Measurements from ENCODE around the gene IFRD2.

The IFRD2 gene

DNA sequence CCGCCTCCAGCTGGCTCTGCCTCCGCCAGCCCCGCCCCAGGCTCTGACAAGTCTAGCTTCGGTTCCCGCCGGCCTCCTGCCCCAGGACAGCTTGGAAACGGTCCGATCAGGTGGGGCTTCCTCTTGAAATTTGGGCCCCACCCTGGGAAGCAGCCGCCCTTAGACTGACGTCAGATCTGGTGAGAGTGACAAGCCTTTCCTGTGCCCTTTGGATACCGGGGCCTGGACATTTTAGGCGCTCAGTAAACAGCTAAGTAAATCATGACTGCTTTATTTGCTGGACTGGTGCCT is 7.4 kb upstream of the IFRD2 start:
- Mint-ChIP-seq H3K9me3 (no peaks in the 10 kb centered on the region), H3K27ac (peak overlapping the region; percentile 91), H3K4me3 (peak overlapping the region; percentile 99), H3K27me3 (no peaks in the 10 kb centered on the region), H3K4me1 (peaks cover 25% of the 10 kb centered on the region), H3K36me3 (ENCODE audit: low read depth) (no peaks in the 10 kb centered on the region)
- DNase-seq (no peak), ATAC-seq (no peak)

DNA sequence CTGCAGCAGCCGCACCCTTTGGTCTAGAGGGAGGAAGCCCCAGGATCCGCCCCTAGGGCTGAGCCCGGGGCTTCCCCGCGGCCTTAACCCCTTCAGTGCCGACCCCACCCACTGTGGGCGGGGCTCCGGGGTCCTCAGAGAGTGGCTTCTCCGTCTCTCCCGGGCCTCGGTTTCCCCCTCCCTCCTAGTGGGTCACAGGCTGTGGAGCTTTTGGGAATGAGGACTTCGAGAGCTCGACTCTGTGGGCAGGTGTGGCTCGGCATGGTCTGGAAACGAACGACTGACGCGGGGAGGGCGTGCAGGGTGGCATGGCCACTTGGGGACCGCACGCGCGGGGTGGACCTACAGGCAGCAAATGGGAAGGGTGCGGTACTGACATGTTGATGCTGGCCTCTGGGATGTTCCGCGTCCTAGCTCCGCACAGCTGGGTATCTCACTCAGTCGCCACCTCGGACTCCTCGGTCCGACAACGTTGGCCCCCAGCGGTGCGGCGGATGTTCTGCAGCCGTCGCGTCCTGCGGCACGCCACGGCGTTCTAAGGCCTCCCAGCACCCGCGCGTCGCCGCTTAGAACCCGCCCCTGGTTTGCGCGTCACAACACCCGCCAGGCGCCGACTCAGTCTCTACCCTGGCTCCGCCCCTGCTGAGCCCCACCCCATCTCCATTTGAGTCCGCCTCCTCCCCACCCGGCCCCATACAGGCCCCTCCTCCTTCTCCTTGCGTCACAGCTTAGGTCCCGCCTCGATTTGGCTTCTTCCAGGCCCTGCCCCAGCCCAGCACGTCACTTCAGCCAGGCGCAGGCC is 6.8 kb upstream of the IFRD2 start, which contains the start of the genes HYAL3 and NAA80:
Gene HYAL3, minus strand, starts transcription at position 570 of the 802 bp plus-strand sequence. CDS start 3,803 bp downstream, outside the sequence.
Gene NAA80, minus strand, starts transcription at position 570 of the 802 bp plus-strand sequence. CDS start 1,942 bp downstream, outside the sequence.
- Mint-ChIP-seq H3K36me3 (ENCODE audit: low read depth) (no peaks in the 10 kb centered on the region), H3K9me3 (no peaks in the 10 kb centered on the region), H3K27ac (peak within 1 kb of the TSS; percentile 99), H3K4me1 (peaks cover 24% of the 10 kb centered on the region), H3K27me3 (no peaks in the 10 kb centered on the region), H3K4me3 (peak within 1 kb of the TSS; percentile 99)
- ATAC-seq (peak; percentile 86), DNase-seq (peak; percentile 99)

DNA sequence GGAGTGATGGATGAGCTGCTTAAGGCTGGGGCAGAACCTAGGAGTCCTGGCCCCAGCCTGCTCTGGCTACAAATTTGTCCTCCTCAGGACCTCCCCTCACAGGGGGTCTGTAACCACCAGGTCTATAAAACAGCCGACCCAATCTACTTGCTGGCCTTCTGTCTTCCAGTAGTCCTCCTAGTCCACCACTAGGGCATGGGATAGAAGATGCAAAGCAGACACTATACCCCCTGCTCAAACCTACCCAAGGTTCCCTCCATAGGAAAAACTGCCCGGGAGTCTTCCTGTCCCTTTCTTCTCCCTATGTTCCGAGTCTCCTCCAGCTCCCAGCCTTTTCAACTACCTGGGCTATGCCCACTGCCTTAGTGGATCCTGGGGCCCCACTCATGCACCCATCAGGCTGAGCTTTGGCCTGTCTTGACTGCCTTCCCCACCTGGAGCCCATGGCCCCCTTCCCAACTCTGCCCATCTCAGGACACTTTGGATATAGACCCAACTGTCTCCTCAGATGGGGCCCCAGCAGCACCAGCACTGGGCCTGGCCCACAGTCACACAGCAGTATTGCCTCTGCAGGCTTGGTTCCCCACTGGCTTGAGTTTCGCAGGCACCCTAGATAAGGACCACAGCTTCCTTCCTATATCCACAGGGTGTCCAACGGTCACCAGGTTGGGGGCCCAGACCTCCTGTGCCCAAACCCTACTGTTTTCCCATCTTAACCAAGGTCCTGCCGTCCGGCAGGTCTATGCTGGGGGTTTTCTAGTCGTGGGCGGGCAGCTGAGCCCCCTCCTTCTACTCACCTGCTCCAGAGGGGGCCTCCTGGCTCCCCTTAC is 5.9 kb upstream of the IFRD2 start:
- peak overlapping the region; percentile 99 for H3K4me3 Mint-ChIP-seq
- ATAC-seq (no peak), DNase-seq (no peak)
- no peaks in the 10 kb centered on the region for H3K27me3 Mint-ChIP-seq
- H3K27ac Mint-ChIP-seq = peak overlapping the region; percentile 47
- no peaks in the 10 kb centered on the region for H3K9me3 Mint-ChIP-seq
- peaks cover 24% of the 10 kb centered on the region for H3K4me1 Mint-ChIP-seq
- H3K36me3 Mint-ChIP-seq (ENCODE audit: low read depth) = no peaks in the 10 kb centered on the region

DNA sequence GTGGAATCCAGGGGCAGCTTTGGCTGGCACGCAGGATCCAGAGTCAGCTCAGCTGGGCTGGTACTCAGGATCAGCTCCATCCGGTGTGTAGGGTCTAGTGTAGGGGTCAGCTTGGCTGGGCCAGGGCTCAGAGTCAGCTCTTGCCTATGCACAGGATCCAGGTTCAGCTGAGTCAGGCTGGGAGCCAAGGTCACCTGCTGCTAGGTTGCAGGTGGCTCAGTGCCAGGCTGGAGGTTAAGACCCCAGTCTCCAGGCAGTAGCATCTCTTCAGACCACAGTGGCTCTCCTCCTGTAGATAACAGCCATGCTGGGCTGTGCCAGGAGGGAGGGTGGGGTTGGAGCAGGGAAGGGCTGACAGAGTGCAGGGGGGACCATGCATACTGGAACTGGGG is 5.2 kb upstream of the IFRD2 start:
- Mint-ChIP-seq H3K4me1 (peaks cover 31% of the 10 kb centered on the region), H3K27me3 (no peaks in the 10 kb centered on the region), H3K36me3 (ENCODE audit: low read depth) (no peaks in the 10 kb centered on the region), H3K27ac (no peak overlapping the region), H3K9me3 (no peaks in the 10 kb centered on the region), H3K4me3 (no peak overlapping the region)
- no peak for ATAC-seq
- DNase-seq = no peak

GRCh38 chr3:50296721-50297383 is 4.6 kb upstream of the IFRD2 start:
- ATAC-seq (no peak), DNase-seq (no peak)
- Mint-ChIP-seq H3K4me1 (peaks cover 31% of the 10 kb centered on the region), H3K27me3 (no peaks in the 10 kb centered on the region), H3K27ac (no peak overlapping the region), H3K4me3 (no peak overlapping the region), H3K36me3 (ENCODE audit: low read depth) (no peaks in the 10 kb centered on the region), H3K9me3 (no peaks in the 10 kb centered on the region)

DNA sequence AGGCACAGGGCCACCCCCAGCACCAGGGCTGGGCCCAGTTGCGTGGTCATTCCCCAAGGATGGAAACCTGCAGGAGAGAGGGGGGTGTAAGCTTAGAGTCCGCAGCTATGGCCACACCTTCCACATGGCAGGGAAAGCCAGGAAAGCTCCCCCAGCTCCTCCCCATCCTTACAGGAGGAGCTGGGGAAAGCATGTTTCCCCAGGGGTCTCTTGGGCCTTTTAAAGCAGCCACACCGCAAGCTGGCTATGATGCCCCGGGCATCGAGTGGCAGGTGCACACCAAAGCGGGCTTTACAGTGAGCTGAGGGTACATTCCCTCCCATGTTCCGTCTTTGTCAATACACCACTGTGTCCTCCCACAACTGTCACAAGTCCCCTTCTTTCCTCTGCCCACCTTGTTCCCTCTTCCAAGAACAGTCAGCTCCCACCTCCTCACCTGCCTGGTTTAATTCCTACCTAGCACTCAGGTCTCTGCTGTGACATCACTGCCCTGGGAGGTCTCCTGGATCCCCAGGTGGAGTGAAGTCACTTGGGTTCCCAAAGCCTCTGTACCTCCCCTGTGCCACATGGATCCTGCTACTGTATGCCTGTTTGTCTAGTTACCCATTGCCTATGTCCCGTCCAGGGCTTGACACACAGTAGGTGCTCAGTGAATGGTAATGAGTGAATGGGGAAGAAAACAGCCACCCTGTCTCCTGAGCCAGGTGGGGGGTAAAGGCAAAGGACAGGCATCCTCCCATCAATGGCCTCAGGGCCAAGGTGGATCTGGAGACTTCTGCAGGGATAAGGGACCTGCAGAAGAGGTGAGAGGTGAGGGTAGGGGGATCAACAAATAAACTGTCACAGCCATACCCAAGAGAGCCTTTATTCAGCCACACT is 3.6 kb upstream of the IFRD2 start:
- no peak overlapping the region for H3K4me3 Mint-ChIP-seq
- no peaks in the 10 kb centered on the region for H3K9me3 Mint-ChIP-seq
- peaks cover 33% of the 10 kb centered on the region for H3K4me1 Mint-ChIP-seq
- no peaks in the 10 kb centered on the region for H3K27me3 Mint-ChIP-seq
- ATAC-seq = no peak
- no peak for DNase-seq
- H3K27ac Mint-ChIP-seq = no peak overlapping the region
- peaks cover 6% of the 10 kb centered on the region for H3K36me3 Mint-ChIP-seq (ENCODE audit: low read depth)

- ATAC-seq = no peak
- Mint-ChIP-seq H3K27ac (no peak overlapping the region), H3K27me3 (no peaks in the 10 kb centered on the region), H3K4me3 (no peak overlapping the region), H3K9me3 (no peaks in the 10 kb centered on the region), H3K36me3 (ENCODE audit: low read depth) (peaks cover 13% of the 10 kb centered on the region), H3K4me1 (peaks cover 29% of the 10 kb centered on the region)
- no peak for DNase-seq
Measured at GRCh38 chr3:50294492-50295403, 2.5 kb upstream of the IFRD2 start.

DNA sequence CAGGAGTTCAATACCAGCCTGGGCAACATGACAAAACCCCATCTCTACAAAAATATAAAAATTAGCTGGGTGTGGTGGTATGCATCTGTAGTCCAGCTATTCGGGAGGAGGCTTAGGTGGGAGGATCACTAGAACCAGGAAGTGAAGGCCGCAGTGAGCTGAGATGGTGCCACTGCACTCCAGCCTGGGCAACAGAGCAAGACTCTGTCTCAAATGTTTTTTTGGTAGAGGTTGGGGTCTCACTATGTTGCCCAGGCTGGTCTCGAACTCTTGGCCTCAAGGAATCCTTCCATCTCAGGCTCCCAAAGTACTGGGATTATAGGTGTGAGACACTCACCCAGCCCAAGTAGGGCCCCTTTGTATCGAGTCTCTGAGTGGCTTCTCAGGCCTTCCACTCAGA is 1.9 kb upstream of the IFRD2 start:
- H3K36me3 Mint-ChIP-seq (ENCODE audit: low read depth) = peaks cover 18% of the 10 kb centered on the region
- peaks cover 25% of the 10 kb centered on the region for H3K4me1 Mint-ChIP-seq
- H3K27me3 Mint-ChIP-seq = no peaks in the 10 kb centered on the region
- no peaks in the 10 kb centered on the region for H3K9me3 Mint-ChIP-seq
- no peak overlapping the region for H3K4me3 Mint-ChIP-seq
- no peak for DNase-seq
- H3K27ac Mint-ChIP-seq = no peak overlapping the region
- no peak for ATAC-seq

DNA sequence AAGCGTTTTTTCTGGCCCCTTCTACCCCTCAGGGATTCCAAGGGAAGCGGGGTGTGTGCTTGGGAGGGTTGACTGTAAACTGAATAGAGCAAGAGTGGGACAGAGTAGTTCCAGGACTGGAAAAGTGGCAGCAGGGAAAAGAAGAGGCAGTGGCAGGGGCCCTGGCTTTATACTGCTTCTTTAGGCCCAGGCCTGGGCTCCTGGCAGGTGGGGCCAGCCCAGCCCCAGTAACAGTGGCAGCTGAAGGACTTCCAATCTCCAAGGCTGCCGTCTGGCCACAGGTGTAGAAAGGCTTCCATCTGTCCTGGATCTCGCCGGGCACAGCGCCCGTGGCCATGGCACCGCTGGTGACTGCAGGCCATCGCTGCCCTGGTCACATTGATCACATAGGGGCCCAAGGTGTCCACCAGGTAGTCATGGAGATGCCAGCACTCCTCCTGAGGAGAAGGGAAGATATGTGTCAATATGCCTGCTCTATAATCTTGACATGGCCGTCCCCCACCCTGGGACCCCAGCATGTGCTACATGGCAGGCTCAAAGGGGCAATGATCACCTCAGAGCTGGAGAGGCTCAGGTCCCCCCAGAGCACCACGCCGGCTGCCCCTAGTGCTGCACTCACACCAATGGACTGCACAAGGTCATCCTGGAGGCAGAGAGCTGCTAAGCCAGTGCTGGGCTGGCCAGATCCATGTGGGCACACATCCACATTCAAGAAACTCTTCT is 1.0 kb upstream of the IFRD2 start:
- peak overlapping the region; percentile 97 for H3K4me3 Mint-ChIP-seq
- no peak for ATAC-seq

GRCh38 chr3:50290161-50290641 is 2.0 kb downstream of the IFRD2 start:
- peaks cover 28% of the 10 kb centered on the region for H3K36me3 Mint-ChIP-seq (ENCODE audit: low read depth)
- peak overlapping the region; percentile 97 for H3K4me3 Mint-ChIP-seq
- H3K27ac Mint-ChIP-seq = no peak overlapping the region
- ATAC-seq (no peak), DNase-seq (no peak)
- no peaks in the 10 kb centered on the region for H3K9me3 Mint-ChIP-seq
- no peaks in the 10 kb centered on the region for H3K27me3 Mint-ChIP-seq
- H3K4me1 Mint-ChIP-seq = peaks cover 17% of the 10 kb centered on the region

More for the DNA sequence above, 1.0 kb upstream of the IFRD2 start:
- DNase-seq = no peak
- no peaks in the 10 kb centered on the region for H3K9me3 Mint-ChIP-seq
- H3K27me3 Mint-ChIP-seq = no peaks in the 10 kb centered on the region
- H3K27ac Mint-ChIP-seq = peak overlapping the region; percentile 92
- H3K4me1 Mint-ChIP-seq = peaks cover 22% of the 10 kb centered on the region
- peaks cover 23% of the 10 kb centered on the region for H3K36me3 Mint-ChIP-seq (ENCODE audit: low read depth)

GRCh38 chr3:50289130-50289529 is 3.1 kb downstream of the IFRD2 start:
- H3K27ac Mint-ChIP-seq = no peak overlapping the region
- H3K4me1 Mint-ChIP-seq = peaks cover 17% of the 10 kb centered on the region
- DNase-seq = no peak
- no peak overlapping the region for H3K4me3 Mint-ChIP-seq
- no peak for ATAC-seq
- H3K36me3 Mint-ChIP-seq (ENCODE audit: low read depth) = peaks cover 28% of the 10 kb centered on the region
- no peaks in the 10 kb centered on the region for H3K27me3 Mint-ChIP-seq
- H3K9me3 Mint-ChIP-seq = no peaks in the 10 kb centered on the region

GRCh38 chr3:50288387-50289007 is 3.7 kb downstream of the IFRD2 start:
- H3K27me3 Mint-ChIP-seq = no peaks in the 10 kb centered on the region
- H3K36me3 Mint-ChIP-seq (ENCODE audit: low read depth) = peaks cover 28% of the 10 kb centered on the region
- peaks cover 17% of the 10 kb centered on the region for H3K4me1 Mint-ChIP-seq
- no peak overlapping the region for H3K27ac Mint-ChIP-seq
- DNase-seq (no peak), ATAC-seq (no peak)
- H3K4me3 Mint-ChIP-seq = no peak overlapping the region
- H3K9me3 Mint-ChIP-seq = no peaks in the 10 kb centered on the region
